CD4-positive, alpha-beta memory T cell (primary cell): ENCODE results near the gene PRSS38. TPM values are rescaled to one million over a fixed set of nuclear protein-coding genes. Genes with fewer than 3 reads are reported as not detected.
"Not testable (repeated sequence)": the region's sequence is repeated elsewhere in the genome, so short reads cannot be mapped to it uniquely, and the experiment has no call there.

Experiments
- CTCF ChIA-PET: fragments of 350-600 bp; sonication (Branson Sonifier 250); formaldehyde crosslinking; loops from one replicate; lab custom pipeline; 2021; ENCODE audit warnings: inconsistent platforms; ENCODE audit not compliant: partially characterized antibody; lab: Charles Lee
- POLR2A ChIA-PET: fragments of 350-600 bp; sonication (Branson Sonifier 250); formaldehyde crosslinking; loops from one replicate; lab custom pipeline; 2021; ENCODE audit not compliant: partially characterized antibody; lab: Charles Lee
- DNase-seq, 5 donors: peaks; one replicate each; pipeline versions ENCODE4 v3.0.0 to v3.0.0-alpha.2; 2020 to 2022; ENCODE audit warnings: mixed read lengths in 1 of 5
- H3K27ac ChIP-seq: one replicate; pipeline ENCODE4 v1.7.0; 2013; ENCODE audit warnings: low read depth, low read length
- H3K27me3 ChIP-seq: 2 replicates; pipeline ENCODE4 v1.7.0; 2013; ENCODE audit warnings: mild to moderate bottlenecking, low read length, moderate library complexity; ENCODE audit not compliant: insufficient read depth
- H3K36me3 ChIP-seq: 2 replicates; pipeline ENCODE4 v1.7.0; 2013; ENCODE audit warnings: mild to moderate bottlenecking, low read length, moderate library complexity; ENCODE audit not compliant: insufficient read depth
- H3K4me1 ChIP-seq: 2 replicates; pipeline ENCODE4 v1.7.0; 2013; ENCODE audit warnings: mild to moderate bottlenecking, low read length, moderate library complexity; ENCODE audit not compliant: insufficient read depth
- H3K4me3 ChIP-seq, 2 donors: one replicate each; pipeline ENCODE4 v1.7.0; 2013; ENCODE audit warnings: low read length in 2 of 2, mild to moderate bottlenecking in 1 of 2
- H3K9me3 ChIP-seq, 2 donors: one replicate each; pipeline ENCODE4 v1.7.0; 2013; ENCODE audit warnings: low read length in 2 of 2, control low read depth in 1 of 2; ENCODE audit not compliant: control insufficient read depth in 1 of 2
- H3K27ac Mint-ChIP-seq, 7 donors: one replicate each; pipeline ENCODE4 v1.8.0; 2020 to 2021; ENCODE audit warnings: mixed read lengths in 7 of 7, mild to moderate bottlenecking in 6 of 7, inconsistent platforms in 3 of 7, moderate library complexity in 3 of 7
- H3K27me3 Mint-ChIP-seq, 2 donors: one replicate each; pipeline ENCODE4 v1.8.0; 2020 to 2021; ENCODE audit warnings: mixed read lengths in 2 of 2
- H3K36me3 Mint-ChIP-seq, 2 donors: one replicate each; pipeline ENCODE4 v1.8.0; 2020 to 2021; ENCODE audit warnings: mixed read lengths in 2 of 2, inconsistent platforms in 1 of 2, mild to moderate bottlenecking in 1 of 2
- H3K4me1 Mint-ChIP-seq, 4 donors: one replicate each; pipeline ENCODE4 v1.8.0; 2020 to 2021; ENCODE audit warnings: mixed read lengths in 4 of 4, mild to moderate bottlenecking in 1 of 4
- H3K4me3 Mint-ChIP-seq, 8 donors: one replicate each; pipeline ENCODE4 v1.8.0; 2020 to 2021; ENCODE audit warnings: mixed read lengths in 8 of 8, mild to moderate bottlenecking in 7 of 8, moderate library complexity in 6 of 8, inconsistent platforms in 3 of 8
- H3K9me3 Mint-ChIP-seq, 8 donors: one replicate each; pipeline ENCODE4 v1.8.0; 2020 to 2021; ENCODE audit warnings: mixed read lengths in 8 of 8, mild to moderate bottlenecking in 5 of 8, inconsistent platforms in 3 of 8, moderate library complexity in 1 of 8
- intact Hi-C: fragments of 100-400 bp; cut with micrococcal nuclease; formaldehyde crosslinking; loops from one replicate; pipeline ENCODE4 v1.15.1; 2023
- polyA plus RNA-seq, 2 donors: library from polyadenylated mRNA; unstranded; fragments of 300-500 nt; fragmentation: Illumina TruSeq; gene quantifications; one replicate each; pipeline ENCODE4 v1.2.3, GENCODE V29; 2021
- total RNA-seq, 2 experiments: library from RNA; stranded (reverse); gene quantifications; one replicate each; pipeline ENCODE4 v1.2.3, GENCODE V29; 2021

The PRSS38 gene
- total and polyA plus RNA-seq, 4 experiments from 2014 or later, result not detected

DNA sequence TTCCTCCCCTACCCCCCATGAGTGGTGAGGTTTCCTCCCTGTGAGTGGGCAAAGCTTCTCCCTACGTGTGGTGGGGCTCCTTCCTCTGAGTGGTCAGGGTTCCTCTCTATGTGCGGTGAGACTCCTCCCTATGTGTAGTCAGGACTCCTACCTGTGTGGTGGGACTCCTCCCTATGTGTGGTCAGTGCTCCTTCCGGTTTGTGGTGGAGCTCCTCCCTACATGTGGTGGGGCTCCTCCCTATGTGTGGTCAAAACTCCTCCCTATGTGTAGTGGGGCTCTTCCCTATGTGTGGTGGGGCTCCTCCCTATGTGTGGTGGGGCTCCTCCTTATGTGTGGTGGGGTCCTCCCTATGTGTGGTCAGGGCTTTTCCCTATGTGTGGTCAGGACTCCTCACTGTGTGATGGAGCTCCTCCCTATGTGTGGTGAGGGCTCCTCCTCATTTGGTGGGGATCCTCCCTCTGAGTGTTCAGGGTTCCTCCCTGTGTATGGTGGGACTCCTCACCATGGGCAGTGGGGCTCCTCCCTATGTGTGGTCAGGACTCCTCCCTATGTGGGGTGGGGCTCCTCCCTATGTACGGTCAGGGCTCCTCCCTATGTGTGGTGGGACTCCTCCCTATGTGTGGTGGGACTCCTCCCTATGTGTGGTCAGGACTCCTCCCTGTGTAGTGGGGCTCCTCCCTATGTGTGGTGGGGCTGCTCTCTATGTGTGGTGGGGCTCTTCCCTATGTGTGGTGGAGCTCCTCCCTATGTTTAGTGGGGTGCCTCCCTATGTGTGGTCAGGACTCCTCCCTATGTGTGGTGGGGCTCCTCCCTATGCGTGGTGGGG lies 29.1 kb downstream of the PRSS38 start:
- peak overlapping the region in 5 of 7 donors; percentile 18 to 55 (median 47) for H3K27ac Mint-ChIP-seq
- intact Hi-C loops, result loop anchor here (5.0 kb wide), 1 partner anchor 82 kb away; no protein-coding TSS in a partner anchor
- no peaks in the 10 kb centered on the region for H3K4me1 ChIP-seq
- H3K27ac ChIP-seq, result no peak overlapping the region
- ChIA-PET POLR2A (interaction anchor here (1.4 to 1.5 kb wide), 2 partner anchors 41 to 82 kb away, joined by 3 read pairs; no protein-coding TSS in a partner anchor), CTCF (no interaction called here)
- H3K27me3 ChIP-seq, result no peaks in the 10 kb centered on the region
- no peaks in the 10 kb centered on the region for H3K36me3 ChIP-seq
- H3K9me3 Mint-ChIP-seq, result peaks cover 0 to 11% (median 7%) of the 10 kb centered on the region in 8 donors
- DNase-seq, result peak in 1 of 5 donors; percentile 4
- H3K4me3 Mint-ChIP-seq, result no peak overlapping the region
- H3K9me3 ChIP-seq, result no peaks in the 10 kb centered on the region
- H3K27me3 Mint-ChIP-seq, result peaks cover 1 to 3% of the 10 kb centered on the region in 2 donors
- H3K4me3 ChIP-seq, result no peak overlapping the region
- peaks cover 0 to 7% of the 10 kb centered on the region in 2 donors for H3K36me3 Mint-ChIP-seq
- peaks cover 0 to 4% (median 3%) of the 10 kb centered on the region in 4 donors for H3K4me1 Mint-ChIP-seq

GRCh38 chr1:227845147-227845458 lies 29.6 kb downstream of the PRSS38 start:
- CTCF ChIA-PET, result no interaction called here
- Histone ChIP-seq H3K9me3 (no peaks in the 10 kb centered on the region), H3K4me1 (no peaks in the 10 kb centered on the region), H3K4me3 (no peak overlapping the region), H3K27ac (no peak overlapping the region), H3K27me3 (no peaks in the 10 kb centered on the region), H3K36me3 (no peaks in the 10 kb centered on the region)
- Mint-ChIP-seq H3K27ac (peak overlapping the region in 2 of 7 donors; percentile 17 to 47), H3K9me3 (peaks cover 0 to 11% (median 7%) of the 10 kb centered on the region in 8 donors), H3K4me3 (no peak overlapping the region), H3K36me3 (peaks cover 0 to 7% of the 10 kb centered on the region in 2 donors), H3K4me1 (peaks cover 0 to 4% (median 3%) of the 10 kb centered on the region in 4 donors), H3K27me3 (peaks cover 1 to 3% of the 10 kb centered on the region in 2 donors)
- intact Hi-C loops, result loop anchor here (5.0 kb wide), 1 partner anchor 83 kb away; no protein-coding TSS in a partner anchor
- no peak for DNase-seq
- POLR2A ChIA-PET, result interaction anchor here (1.4 to 1.5 kb wide), 2 partner anchors 41 to 82 kb away, joined by 3 read pairs; no protein-coding TSS in a partner anchor

DNA sequence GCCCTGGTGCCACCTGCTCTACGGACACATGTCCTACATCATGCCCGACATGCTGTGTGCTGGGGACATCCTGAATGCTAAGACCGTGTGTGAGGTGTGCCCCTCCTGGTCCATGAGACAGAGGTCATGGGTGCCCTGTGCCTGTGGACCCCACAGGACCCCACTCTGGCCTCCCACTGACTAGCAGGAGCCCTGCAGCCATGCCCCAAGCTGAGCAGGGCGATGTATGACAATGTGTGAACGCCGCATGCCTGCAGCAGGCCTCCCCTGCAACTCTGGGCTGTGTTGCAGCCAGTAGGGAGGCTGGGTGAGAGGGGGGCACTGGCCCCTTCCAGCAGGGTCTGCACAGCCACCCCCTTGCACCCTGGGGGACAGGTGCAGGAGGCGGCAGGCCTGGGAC lies 30.0 kb downstream of the PRSS38 start:
- POLR2A ChIA-PET, result interaction anchor here (1.4 to 1.5 kb wide), 2 partner anchors 40 to 83 kb away, joined by 3 read pairs; no protein-coding TSS in a partner anchor

DNA sequence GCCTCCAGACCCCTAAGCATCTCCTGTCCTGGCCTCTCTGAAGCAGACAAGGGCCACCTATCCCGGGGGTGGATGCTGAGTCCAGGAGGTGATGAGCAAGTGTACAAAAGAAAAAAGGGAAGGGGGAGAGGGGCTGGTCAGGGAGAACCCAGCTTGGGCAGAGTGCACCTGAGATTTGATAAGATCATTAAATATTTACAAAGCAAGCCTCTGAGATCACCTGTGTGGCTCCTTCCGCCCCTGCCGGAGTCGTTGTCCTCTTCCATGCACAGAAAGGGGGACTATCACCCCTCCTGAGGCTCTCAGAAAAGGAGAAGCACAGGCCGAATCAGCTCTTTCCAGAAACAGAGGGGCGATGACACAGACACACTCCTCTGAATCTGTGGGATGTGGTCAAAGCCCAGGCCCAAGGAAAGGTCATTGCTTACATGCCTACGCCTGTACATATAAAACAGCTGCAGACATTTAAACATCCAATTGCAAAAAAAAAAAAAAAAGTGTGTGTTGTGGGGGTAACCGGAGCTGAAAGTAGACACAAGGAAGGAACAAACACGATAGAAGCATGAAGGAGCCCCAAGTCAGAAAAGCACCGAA lies 30.9 kb downstream of the PRSS38 start:
- H3K4me1 Mint-ChIP-seq, result peaks cover 0 to 4% (median 3%) of the 10 kb centered on the region in 4 donors
- POLR2A ChIA-PET, result interaction anchor here (1.2 kb wide), 1 partner anchor 80 kb away, joined by 3 read pairs; no protein-coding TSS in a partner anchor
- Histone ChIP-seq H3K36me3 (no peaks in the 10 kb centered on the region), H3K4me3 (no peak overlapping the region), H3K9me3 (no peaks in the 10 kb centered on the region), H3K27ac (no peak overlapping the region), H3K4me1 (no peaks in the 10 kb centered on the region), H3K27me3 (no peaks in the 10 kb centered on the region)
- no peak overlapping the region for H3K27ac Mint-ChIP-seq
- peaks cover 0 to 11% (median 7%) of the 10 kb centered on the region in 8 donors for H3K9me3 Mint-ChIP-seq
- peaks cover 0 to 7% of the 10 kb centered on the region in 2 donors for H3K36me3 Mint-ChIP-seq
- H3K4me3 Mint-ChIP-seq, result no peak overlapping the region
- H3K27me3 Mint-ChIP-seq, result no peaks in the 10 kb centered on the region
- DNase-seq, result no peak
- intact Hi-C loops, result loop anchor here (5.0 kb wide), 1 partner anchor 84 kb away; no protein-coding TSS in a partner anchor
- CTCF ChIA-PET, result no interaction called here

More for the DNA sequence above, 30.0 kb downstream of the PRSS38 start:
- Histone ChIP-seq H3K36me3 (no peaks in the 10 kb centered on the region), H3K9me3 (no peaks in the 10 kb centered on the region), H3K4me1 (no peaks in the 10 kb centered on the region), H3K27me3 (no peaks in the 10 kb centered on the region), H3K4me3 (no peak overlapping the region), H3K27ac (no peak overlapping the region)
- Mint-ChIP-seq H3K27me3 (peaks cover 1 to 3% of the 10 kb centered on the region in 2 donors), H3K27ac (no peak overlapping the region), H3K9me3 (peaks cover 0 to 11% (median 7%) of the 10 kb centered on the region in 8 donors), H3K4me3 (no peak overlapping the region), H3K36me3 (peaks cover 0 to 7% of the 10 kb centered on the region in 2 donors), H3K4me1 (peaks cover 0 to 4% (median 3%) of the 10 kb centered on the region in 4 donors)
- CTCF ChIA-PET, result no interaction called here
- intact Hi-C loops, result loop anchor here (5.0 kb wide), 1 partner anchor 83 kb away; no protein-coding TSS in a partner anchor
- no peak for DNase-seq

- H3K36me3 ChIP-seq, H3K36me3 Mint-ChIP-seq, CTCF ChIA-PET, H3K27ac Mint-ChIP-seq, H3K4me3 ChIP-seq, H3K4me1 ChIP-seq, H3K27me3 ChIP-seq, H3K4me3 Mint-ChIP-seq, H3K9me3 ChIP-seq, DNase-seq, H3K27ac ChIP-seq, H3K27me3 Mint-ChIP-seq, H3K4me1 Mint-ChIP-seq: not testable (repeated sequence)
- H3K9me3 Mint-ChIP-seq, result peaks cover 0 to 11% (median 7%) of the 10 kb centered on the region in 8 donors
- intact Hi-C loops, result loop anchor here (5.0 kb wide), 1 partner anchor 85 kb away; no protein-coding TSS in a partner anchor
- POLR2A ChIA-PET, result interaction anchor here (1.2 kb wide), 1 partner anchor 81 kb away, joined by 3 read pairs; no protein-coding TSS in a partner anchor
Observed at GRCh38 chr1:227847046-227847445, 31.6 kb downstream of the PRSS38 start.

DNA sequence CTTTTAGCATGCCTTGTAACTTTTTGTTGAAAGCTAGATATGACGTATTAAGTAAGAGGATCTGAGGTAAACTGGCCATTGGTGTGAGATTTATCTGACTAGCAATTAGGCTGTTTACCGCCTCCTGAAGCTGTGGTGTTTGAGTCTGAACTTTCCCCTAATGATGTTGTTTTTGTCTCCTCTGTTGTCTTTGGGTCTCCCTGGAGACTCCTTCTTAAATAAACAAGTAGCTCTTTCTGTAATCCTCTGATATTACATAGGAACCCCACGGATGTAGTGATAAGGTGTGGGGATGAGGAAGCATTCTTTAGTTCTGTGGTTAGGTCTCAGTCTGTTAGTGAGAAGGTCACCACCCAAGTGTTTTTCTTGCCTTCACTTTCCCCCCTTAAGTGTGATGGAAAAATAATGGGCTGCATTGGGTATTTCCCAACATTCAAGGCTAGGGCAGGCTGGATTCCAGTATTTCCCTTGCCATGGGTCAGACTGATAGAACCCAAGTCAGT lies 33.0 kb downstream of the PRSS38 start:
- no peaks in the 10 kb centered on the region for H3K9me3 ChIP-seq
- no peak for DNase-seq
- no peaks in the 10 kb centered on the region for H3K4me1 ChIP-seq
- peaks cover 0 to 7% of the 10 kb centered on the region in 2 donors for H3K36me3 Mint-ChIP-seq
- no peak overlapping the region for H3K4me3 ChIP-seq
- ChIA-PET POLR2A (no interaction called here), CTCF (interaction anchor here (1.2 to 3.7 kb wide), 8 partner anchors 23 to 105 kb away, joined by 3 to 25 read pairs (median 12); no protein-coding TSS in a partner anchor)
- H3K4me1 Mint-ChIP-seq, result peaks cover 0 to 4% (median 3%) of the 10 kb centered on the region in 4 donors
- no peak overlapping the region for H3K27ac Mint-ChIP-seq
- intact Hi-C loops, result loop anchor here (5.0 kb wide), 1 partner anchor 86 kb away; no protein-coding TSS in a partner anchor
- no peaks in the 10 kb centered on the region for H3K27me3 ChIP-seq
- no peaks in the 10 kb centered on the region for H3K36me3 ChIP-seq
- no peak overlapping the region for H3K4me3 Mint-ChIP-seq
- H3K27me3 Mint-ChIP-seq, result peaks cover 0 to 7% of the 10 kb centered on the region in 2 donors
- H3K9me3 Mint-ChIP-seq, result peaks cover 0 to 11% (median 7%) of the 10 kb centered on the region in 8 donors
- H3K27ac ChIP-seq, result no peak overlapping the region
